LNCAP (cell line): ENCODE data around the gene COL23A1.

Experiments
- TF ChIP-seq, protein P1 (sequence below): fragments of 450-650 bp; IDR thresholded peaks from 2 replicates; pipeline ENCODE4 v1.5.1; 2017; ENCODE audit warnings: mild to moderate bottlenecking

COL23A1 gene

DNA sequence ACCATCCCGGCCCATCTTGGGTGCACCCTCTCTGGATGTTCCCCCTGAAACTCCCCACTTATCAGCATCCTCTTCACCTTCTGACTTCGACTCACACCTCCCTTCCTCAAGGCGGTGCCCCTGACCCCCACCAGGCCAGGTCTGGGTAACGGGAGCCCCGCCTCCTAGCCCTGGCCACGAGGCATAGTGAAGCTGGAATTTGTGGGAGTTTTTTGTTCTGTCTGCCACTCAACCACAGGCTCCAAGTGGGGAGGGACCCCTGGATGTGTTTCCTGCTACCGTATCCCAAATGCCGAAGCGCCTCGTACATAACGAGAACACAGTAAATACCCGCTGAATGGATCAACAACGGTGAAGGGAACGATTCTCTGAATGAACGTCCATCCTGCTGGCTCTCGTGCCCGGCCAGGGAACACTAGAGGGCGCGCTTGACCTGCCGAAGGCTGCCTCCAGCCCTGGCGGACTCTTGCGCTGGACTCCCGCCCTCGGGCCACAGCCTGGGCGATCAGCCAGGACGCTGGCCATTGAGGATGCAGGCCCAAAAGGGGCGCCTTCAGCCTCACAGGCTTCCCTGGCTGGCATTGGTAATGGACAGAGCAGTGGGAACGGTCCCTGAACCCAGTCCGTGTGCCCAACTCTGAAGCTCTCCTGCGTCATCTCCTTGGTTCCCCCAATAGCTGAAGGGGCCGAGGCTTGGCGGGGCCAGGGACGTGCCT is 310.3 kb downstream of the COL23A1 start:
- TF ChIP-seq, protein P1, sequence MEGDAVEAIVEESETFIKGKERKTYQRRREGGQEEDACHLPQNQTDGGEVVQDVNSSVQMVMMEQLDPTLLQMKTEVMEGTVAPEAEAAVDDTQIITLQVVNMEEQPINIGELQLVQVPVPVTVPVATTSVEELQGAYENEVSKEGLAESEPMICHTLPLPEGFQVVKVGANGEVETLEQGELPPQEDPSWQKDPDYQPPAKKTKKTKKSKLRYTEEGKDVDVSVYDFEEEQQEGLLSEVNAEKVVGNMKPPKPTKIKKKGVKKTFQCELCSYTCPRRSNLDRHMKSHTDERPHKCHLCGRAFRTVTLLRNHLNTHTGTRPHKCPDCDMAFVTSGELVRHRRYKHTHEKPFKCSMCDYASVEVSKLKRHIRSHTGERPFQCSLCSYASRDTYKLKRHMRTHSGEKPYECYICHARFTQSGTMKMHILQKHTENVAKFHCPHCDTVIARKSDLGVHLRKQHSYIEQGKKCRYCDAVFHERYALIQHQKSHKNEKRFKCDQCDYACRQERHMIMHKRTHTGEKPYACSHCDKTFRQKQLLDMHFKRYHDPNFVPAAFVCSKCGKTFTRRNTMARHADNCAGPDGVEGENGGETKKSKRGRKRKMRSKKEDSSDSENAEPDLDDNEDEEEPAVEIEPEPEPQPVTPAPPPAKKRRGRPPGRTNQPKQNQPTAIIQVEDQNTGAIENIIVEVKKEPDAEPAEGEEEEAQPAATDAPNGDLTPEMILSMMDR: peak; percentile 94

DNA sequence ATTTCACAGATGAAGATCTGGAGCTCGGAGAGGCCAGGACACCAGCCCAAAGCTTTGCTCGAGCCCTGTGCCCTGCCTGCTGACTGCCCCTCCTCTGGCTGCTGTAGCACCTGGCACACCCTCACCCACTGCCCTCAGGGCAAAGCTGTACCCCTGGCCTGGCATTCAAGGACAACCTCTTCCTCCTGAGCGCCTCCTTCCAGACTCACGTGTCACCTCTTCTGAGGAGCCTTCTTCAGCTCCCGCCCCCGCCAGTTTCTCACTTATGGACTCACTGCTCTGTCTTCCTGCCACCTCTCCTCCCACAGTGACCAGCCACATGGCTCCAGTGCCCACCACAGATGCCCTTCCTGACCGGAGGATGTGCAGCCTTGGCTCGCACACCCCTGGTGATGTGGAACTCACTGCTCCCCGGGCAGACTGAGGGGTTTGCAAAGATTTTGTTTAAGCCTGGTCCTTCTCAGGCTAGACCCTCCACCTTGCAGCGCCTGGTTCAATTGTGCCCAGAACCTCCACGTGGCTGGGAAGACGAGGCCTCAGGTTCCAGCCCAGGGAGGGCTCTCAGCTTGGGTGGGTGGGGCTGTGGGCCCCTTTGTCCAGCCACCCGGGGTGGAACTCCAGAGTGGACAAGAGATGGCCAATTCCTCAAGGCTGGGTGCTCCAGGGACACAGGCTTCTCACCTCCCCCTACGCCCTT is 311.0 kb downstream of the COL23A1 start:
- TF ChIP-seq, protein P1: no peak

DNA sequence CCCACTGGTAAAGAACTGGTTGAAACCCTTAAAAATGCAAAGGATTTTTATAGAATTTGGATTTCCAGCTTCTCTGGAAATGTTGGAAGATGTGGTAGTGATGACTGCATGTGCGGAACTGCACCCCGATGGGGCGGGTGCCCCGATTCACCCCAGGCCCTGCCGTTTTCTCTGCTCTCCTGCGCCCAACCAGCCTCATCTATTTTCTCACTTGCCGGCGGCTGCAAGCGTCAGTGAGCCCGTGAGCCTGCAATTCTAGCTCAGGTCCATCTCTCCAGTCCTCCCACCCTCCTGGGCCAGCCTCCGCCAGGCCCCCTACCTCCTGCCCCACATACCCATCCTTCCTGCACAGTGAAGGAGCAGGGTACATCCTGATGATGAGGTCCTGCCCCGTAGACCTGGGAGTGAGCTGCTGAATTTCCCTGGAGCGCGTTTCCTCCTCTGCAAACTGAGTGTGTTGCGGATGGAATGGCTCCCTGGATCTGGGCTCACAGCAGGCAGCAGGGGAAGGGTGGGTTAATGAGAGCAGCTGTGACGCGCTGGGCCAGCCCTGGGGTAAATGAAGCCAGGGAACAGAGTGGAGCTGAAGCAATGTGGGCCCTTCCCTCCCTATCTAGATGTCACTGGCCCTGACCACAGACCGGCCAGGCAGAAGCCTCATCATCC is 311.7 kb downstream of the COL23A1 start:
- TF ChIP-seq, protein P1: no peak

DNA sequence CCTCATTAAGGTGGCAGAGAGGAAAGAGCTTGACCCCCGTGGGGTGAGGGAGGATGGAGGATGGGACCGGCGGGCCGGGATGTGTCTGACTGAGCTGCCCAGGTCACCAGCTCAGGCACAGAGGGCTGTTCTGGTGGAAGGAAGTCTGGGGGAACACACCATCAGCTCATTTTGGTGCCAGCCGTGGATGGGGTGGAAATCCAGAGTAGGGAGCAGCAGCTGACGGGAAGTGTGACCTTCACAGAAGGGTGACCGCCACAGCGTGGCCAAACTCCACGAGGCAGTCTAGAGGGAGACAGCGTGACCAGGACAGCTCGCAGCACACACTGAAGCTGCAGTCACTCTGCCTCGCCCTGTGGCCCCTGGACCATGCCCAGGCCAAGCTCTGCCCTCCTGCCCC is 312.3 kb downstream of the COL23A1 start:
- TF ChIP-seq, protein P1: no peak

DNA sequence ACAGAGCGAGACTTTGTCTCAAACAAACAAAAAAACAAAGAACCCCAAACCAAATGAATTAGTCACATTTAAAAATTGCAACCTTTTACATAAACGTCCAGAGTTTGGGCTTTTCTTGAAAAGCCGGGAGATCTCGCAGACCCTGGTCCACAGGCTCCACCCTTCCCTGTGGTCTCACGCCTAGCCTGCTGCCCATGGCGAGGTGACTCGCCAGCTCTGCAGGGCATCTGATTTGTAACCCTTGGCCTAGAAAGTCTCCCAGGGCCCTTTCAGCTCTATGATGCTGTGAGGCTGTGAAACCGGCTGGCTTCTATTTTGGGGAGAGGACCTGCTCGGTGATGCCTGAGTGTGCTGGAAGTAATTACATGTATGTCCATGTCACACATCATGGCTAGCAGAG is 312.8 kb downstream of the COL23A1 start:
- TF ChIP-seq, protein P1: no peak

DNA sequence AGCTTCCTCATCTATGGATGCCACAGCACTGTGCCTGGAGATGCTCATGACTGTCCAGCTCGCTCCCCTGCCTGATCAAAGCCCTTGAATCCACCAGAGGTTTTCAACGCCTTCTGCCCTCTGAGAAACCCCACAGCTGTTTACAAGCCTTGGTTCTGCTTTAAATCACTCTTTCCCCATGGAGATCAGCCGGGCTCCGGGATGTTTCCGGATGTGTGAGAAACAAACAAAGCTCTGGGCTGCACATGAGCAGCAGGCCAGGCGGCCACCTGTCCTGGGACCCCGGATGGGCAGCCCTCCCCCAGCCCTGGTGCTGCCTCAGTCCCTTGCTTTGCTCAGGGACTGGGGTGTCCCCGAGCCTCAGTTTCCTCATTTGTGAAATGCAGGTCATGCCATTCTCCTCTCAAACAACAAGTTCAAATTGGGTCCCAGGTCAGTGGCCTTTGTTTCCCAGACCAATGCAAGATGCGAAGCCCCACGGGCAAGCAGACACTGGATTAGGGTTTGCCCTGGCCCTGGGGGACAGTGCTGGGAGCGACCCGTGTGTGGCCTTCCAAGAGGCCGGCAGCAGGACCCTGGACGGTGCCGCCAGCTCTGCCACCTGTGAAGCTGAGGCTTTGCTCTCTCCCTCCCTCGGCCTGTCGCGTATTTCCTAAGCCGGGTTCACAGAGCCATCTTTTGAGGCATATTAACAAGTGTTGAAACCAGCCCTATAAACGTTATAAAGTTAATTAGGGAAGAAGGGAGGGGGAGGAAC is 315.2 kb downstream of the COL23A1 start:
- TF ChIP-seq, protein P1: no peak
